ENCODE data around the gene CYFIP1. TPM values are rescaled to one million over a fixed set of nuclear protein-coding genes. Genes with fewer than 3 reads are reported as not detected.

The CYFIP1 gene
- total RNA-seq, 1 donor from 2014 or later = 140 TPM

GRCh38 chr15:22903961-22904534 lies 76.1 kb downstream of the CYFIP1 start:
- DNase-seq (ENCODE audit: low spot score) = no peak
- ATAC-seq = no peak
- intact Hi-C loops (cut with DNase I) = no loop called here

- intact Hi-C loops (cut with DNase I) = no loop called here
- DNase-seq (ENCODE audit: low spot score) (no peak), ATAC-seq (no peak)
Measured at GRCh38 chr15:22903427-22903826, 76.7 kb downstream of the CYFIP1 start.

DNA sequence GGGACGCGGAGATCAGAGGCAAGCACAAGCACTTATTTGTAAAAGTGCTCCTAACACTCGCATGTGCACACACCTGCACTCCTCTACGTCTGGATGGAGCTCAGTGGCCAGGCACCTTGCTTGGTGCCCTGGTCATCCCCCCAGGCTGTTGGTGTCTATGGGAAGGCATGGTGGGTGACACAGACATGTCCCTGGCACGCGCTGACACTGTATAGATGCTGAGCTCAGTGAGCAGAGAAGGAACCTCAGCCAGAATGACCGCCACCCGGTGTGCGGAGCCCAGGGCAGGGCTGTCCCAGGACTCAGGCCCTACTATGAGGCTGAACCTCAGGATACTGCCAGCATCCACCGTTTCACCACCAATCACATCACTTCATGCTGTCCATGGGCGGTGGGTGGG lies 77.2 kb downstream of the CYFIP1 start:
- ATAC-seq (peak; percentile 31), DNase-seq (ENCODE audit: low spot score) (no peak)
- intact Hi-C loops (cut with DNase I) = no loop called here

- no peak for ATAC-seq
- DNase-seq (ENCODE audit: low spot score) = no peak
- intact Hi-C loops (cut with DNase I) = no loop called here
Measured at GRCh38 chr15:22902578-22902977, 77.6 kb downstream of the CYFIP1 start.

DNA sequence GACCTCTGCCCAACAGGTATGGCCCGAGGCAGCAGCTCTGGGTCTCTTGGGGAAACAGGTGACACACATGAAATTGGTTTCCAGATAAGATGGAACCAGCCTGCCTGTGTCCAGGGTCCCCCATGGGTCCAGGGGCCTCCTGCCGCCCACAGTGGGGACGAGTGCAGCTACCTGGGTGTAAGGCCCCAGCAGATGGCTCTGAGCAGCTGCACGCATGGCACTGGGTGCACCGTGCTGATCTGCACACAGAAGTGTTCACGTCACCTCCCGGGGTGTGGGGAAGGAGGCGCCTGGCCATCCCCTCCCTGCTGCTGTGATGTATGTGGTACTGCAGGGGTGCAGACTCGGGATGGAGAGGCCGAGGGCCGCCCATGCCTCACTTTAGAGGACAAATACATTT lies 78.1 kb downstream of the CYFIP1 start:
- ATAC-seq = no peak
- intact Hi-C loops (cut with DNase I) = no loop called here

GRCh38 chr15:22895465-22896190 lies 84.5 kb downstream of the CYFIP1 start:
- intact Hi-C loops (cut with DNase I) = no loop called here

More for the DNA sequence above, 78.1 kb downstream of the CYFIP1 start:
- DNase-seq (ENCODE audit: low spot score) = no peak

DNA sequence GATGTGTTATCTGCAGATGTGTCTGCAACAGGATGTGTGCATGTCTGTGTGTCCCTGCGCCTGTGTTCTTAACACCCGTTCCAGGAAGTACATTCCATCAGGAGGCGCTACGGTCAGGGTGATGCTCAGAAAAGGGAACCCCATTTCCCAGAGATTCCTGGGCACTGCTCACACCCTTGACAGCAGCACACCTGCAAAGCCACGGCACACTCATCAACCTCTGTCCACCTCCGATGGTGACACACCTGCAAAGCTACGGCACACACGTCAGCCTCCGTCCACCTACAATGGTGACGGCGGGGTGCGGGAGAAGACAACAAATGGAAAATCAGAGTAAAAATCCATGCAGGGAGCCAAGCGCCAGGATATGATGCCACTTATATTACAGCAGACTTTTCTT lies 86.3 kb downstream of the CYFIP1 start:
- intact Hi-C loops (cut with DNase I) = no loop called here
- ATAC-seq = no peak
- no peak for DNase-seq (ENCODE audit: low spot score)

More at GRCh38 chr15:22895465-22896190, 84.5 kb downstream of the CYFIP1 start:
- DNase-seq (ENCODE audit: low spot score) (no peak), ATAC-seq (no peak)

GRCh38 chr15:22893081-22893480 lies 87.1 kb downstream of the CYFIP1 start:
- ATAC-seq = no peak
- DNase-seq (ENCODE audit: low spot score) = no peak
- intact Hi-C loops (cut with DNase I) = no loop called here

DNA sequence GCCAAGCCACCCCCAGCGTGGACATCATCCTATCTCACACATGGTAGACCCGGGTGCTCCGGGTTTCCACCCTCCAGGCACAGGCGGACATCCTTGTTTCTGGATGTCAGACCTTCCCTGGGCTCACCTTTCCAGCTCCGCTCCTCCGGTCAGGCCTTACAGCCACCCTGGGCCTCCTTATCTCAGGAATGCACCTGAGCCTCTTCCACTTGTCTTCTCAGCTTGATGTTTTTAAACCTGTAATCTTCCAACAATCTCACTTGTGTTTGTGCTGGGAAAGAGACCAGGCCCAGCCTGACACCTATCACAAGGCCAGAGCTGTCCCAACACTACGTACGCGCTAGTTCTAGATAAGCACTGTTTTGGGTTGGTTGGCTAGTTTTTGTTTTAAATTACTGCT lies 87.8 kb downstream of the CYFIP1 start:
- no peak for DNase-seq (ENCODE audit: low spot score)
- no peak for ATAC-seq
- intact Hi-C loops (cut with DNase I) = no loop called here

DNA sequence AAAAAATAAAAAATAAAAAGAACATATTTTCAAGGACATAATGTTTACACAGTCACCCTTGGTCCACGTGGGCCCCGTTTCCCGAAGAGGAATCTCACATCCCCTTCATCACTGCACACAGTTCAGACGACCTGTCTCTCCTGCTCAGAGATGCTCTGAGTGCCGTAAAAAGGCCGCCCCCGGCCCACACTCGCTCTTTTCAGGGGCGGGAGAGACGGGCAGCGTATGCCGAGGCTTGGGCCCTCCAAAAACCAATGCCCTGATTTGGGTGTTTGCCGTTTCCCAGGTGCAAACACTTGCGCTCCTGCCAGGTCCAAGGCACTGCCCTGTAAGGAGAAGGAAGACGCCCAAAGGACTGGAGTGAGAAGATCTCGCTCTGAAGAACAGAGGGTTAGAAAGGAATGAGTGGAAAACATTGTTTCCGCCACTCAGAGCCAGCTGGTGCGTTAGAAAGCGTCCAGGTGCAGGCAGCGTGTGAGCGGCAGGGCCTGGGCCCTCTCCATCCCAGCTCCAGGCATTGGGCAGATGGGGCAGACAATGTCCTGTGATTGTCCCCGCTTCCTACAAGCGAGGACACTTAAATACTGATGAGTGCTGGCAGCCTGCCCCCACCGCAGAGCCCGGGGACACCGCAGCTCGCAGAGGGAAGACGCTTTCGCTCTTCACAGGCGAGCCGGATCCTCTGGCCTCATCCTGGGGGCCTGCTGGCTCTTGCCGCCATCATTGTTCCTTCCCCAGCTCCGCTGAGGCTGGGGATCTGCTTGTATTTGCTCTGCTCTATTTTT lies 88.5 kb downstream of the CYFIP1 start:
- no peak for ATAC-seq
- no peak for DNase-seq (ENCODE audit: low spot score)
- intact Hi-C loops (cut with DNase I) = no loop called here

DNA sequence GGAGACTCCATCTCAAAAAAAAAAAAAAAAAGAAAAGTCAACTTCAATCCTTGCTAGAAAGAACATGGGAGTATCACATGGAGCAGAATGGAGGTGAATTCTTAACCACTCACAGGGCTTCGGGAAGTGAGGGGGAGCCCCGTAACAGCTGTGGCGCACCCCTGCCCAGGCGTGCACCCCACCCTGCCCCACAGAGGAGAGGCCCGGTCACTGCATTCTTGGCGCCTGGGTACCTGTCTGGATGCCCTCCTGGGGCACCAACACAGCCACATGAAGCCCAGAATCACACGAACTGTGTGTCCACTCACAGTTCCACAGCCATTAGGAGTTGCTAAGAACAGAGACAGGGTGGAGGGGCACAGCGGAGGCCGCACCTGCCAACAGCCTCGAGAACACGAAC lies 89.9 kb downstream of the CYFIP1 start:
- no peak for DNase-seq (ENCODE audit: low spot score)
- intact Hi-C loops (cut with DNase I) = no loop called here
- ATAC-seq = no peak

GRCh38 chr15:22889146-22889818 lies 90.9 kb downstream of the CYFIP1 start:
- no peak for DNase-seq (ENCODE audit: low spot score)
- ATAC-seq = no peak
- intact Hi-C loops (cut with DNase I) = no loop called here

GRCh38 chr15:22888120-22888859 lies 91.9 kb downstream of the CYFIP1 start:
- intact Hi-C loops (cut with DNase I) = no loop called here
- DNase-seq (ENCODE audit: low spot score) = no peak
- no peak for ATAC-seq

DNA sequence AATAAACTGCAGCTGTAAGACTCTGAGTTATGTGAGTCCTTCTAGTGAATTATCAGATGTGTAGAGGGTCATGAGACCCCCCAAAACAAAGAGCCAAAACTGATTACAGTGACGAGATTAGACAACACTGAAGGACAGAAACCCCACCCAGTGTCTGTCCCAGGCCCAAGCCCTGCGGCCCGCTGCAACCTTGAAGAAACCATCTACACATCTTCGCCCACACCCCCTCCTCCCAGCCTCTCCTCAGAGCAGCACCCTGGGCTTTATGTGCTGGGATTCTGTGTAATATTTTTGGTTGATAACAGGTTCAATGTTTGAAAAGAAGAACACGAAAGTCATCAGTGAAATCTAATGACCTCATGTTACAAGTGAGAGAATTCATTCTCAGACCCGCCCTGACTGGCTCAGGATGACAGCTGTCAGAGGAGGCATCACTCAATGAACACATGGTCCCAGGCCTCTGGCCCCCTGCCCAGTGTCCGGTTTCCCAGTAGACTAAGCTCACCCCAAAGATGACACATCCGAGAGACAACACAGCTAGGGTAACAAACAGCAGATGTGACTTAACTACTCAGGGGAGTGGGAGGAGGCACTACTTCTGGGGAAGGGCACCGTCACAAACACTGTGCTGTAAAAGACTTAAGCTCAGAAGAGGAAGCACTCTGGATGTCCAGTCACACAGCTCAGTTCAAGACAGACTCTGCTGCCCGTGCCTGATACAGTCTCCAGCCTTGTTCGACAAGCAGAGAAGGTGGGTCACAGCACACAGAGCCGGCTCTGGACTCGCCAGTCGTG lies 92.8 kb downstream of the CYFIP1 start:
- DNase-seq (ENCODE audit: low spot score) = no peak
- no peak for ATAC-seq
- intact Hi-C loops (cut with DNase I) = no loop called here

GRCh38 chr15:22885120-22885519 lies 95.0 kb downstream of the CYFIP1 start:
- ATAC-seq = no peak

DNA sequence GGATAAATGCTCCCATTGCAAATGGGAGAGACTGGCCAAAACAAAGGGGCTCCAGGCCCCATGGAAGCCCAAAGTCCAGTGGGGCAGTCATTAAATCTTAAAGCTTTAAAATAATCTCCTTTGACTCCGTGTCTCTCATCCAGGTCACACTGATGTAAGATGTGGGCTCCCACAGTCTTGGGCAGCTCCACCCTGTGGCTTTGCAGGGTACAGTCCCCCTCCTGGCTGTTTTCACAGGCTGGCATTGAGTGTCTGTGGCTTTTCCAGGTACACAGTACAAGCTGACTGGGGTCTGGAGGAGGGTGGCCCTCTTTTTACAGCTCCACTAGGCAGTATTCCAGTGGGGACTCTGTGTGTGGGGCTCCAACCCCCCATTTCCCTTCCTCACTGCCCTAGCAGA lies 95.8 kb downstream of the CYFIP1 start:
- DNase-seq (ENCODE audit: low spot score) = no peak
- intact Hi-C loops (cut with DNase I) = no loop called here
- ATAC-seq = no peak

More at GRCh38 chr15:22885120-22885519, 95.0 kb downstream of the CYFIP1 start:
- DNase-seq (ENCODE audit: low spot score) = no peak
- intact Hi-C loops (cut with DNase I) = no loop called here

- intact Hi-C loops (cut with DNase I) = loop anchor here (1.0 kb wide), 1 partner anchor 37 kb away; no protein-coding TSS in a partner anchor
- ATAC-seq (no peak), DNase-seq (ENCODE audit: low spot score) (no peak)
Measured at GRCh38 chr15:22883196-22883595, 97.0 kb downstream of the CYFIP1 start.
